ENCODE results near the gene CELSR2.

CELSR2 gene

GRCh38 chr1:109277434-109278204 lies 28.3 kb downstream of the CELSR2 start (continued):
- no peak for TF ChIP-seq ZNF610 (tag by site-specific recombination; IDR thresholded peaks at IDR 0.05; ENCODE audit: borderline replicate concordance)
- no peak for TF ChIP-seq TCF7L2 (IDR thresholded peaks at IDR 0.05; ENCODE audit: borderline replicate concordance, low read depth, low read length)
- TF ChIP-seq REPIN1 (tag by site-specific recombination; IDR thresholded peaks at IDR 0.05; ENCODE audit: low read depth) = no peak
- TF ChIP-seq, protein P1, sequence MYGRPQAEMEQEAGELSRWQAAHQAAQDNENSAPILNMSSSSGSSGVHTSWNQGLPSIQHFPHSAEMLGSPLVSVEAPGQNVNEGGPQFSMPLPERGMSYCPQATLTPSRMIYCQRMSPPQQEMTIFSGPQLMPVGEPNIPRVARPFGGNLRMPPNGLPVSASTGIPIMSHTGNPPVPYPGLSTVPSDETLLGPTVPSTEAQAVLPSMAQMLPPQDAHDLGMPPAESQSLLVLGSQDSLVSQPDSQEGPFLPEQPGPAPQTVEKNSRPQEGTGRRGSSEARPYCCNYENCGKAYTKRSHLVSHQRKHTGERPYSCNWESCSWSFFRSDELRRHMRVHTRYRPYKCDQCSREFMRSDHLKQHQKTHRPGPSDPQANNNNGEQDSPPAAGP (tag by site-specific recombination; IDR thresholded peaks at IDR 0.05) = no peak
- 0 out of 2 replicates have a peak, but pooled peaks have one; percentile 12 for TF ChIP-seq SP2 (tag by site-specific recombination; IDR thresholded peaks at IDR 0.05)
- TF ChIP-seq GLIS1 (tag by site-specific recombination; IDR thresholded peaks at IDR 0.05) = 0 out of 2 replicates have a peak, but pooled peaks have one; percentile 11
- TF ChIP-seq ZNF433 (tag by site-specific recombination; IDR thresholded peaks at IDR 0.05; ENCODE audit: low read depth) = no peak
- TF ChIP-seq, protein P2, sequence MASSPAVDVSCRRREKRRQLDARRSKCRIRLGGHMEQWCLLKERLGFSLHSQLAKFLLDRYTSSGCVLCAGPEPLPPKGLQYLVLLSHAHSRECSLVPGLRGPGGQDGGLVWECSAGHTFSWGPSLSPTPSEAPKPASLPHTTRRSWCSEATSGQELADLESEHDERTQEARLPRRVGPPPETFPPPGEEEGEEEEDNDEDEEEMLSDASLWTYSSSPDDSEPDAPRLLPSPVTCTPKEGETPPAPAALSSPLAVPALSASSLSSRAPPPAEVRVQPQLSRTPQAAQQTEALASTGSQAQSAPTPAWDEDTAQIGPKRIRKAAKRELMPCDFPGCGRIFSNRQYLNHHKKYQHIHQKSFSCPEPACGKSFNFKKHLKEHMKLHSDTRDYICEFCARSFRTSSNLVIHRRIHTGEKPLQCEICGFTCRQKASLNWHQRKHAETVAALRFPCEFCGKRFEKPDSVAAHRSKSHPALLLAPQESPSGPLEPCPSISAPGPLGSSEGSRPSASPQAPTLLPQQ (tag by site-specific recombination; IDR thresholded peaks at IDR 0.05) = 0 out of 2 replicates have a peak, but pooled peaks have one; percentile 75
- peak; percentile 14; the same call in 1 of the 2 replicates for TF ChIP-seq OSR2 (tag by site-specific recombination; IDR thresholded peaks at IDR 0.05)
- TF ChIP-seq ZBTB1 (tag by site-specific recombination; IDR thresholded peaks at IDR 0.05) = no peak
- TF ChIP-seq, protein P3, sequence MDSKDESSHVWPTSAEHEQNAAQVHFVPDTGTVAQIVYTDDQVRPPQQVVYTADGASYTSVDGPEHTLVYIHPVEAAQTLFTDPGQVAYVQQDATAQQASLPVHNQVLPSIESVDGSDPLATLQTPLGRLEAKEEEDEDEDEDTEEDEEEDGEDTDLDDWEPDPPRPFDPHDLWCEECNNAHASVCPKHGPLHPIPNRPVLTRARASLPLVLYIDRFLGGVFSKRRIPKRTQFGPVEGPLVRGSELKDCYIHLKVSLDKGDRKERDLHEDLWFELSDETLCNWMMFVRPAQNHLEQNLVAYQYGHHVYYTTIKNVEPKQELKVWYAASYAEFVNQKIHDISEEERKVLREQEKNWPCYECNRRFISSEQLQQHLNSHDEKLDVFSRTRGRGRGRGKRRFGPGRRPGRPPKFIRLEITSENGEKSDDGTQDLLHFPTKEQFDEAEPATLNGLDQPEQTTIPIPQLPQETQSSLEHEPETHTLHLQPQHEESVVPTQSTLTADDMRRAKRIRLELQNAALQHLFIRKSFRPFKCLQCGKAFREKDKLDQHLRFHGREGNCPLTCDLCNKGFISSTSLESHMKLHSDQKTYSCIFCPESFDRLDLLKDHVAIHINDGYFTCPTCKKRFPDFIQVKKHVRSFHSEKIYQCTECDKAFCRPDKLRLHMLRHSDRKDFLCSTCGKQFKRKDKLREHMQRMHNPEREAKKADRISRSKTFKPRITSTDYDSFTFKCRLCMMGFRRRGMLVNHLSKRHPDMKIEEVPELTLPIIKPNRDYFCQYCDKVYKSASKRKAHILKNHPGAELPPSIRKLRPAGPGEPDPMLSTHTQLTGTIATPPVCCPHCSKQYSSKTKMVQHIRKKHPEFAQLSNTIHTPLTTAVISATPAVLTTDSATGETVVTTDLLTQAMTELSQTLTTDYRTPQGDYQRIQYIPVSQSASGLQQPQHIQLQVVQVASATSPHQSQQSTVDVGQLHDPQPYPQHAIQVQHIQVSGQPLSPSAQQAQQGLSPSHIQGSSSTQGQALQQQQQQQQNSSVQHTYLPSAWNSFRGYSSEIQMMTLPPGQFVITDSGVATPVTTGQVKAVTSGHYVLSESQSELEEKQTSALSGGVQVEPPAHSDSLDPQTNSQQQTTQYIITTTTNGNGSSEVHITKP (tag by site-specific recombination; IDR thresholded peaks at IDR 0.05) = no peak; the same call in 1 of the 2 replicates
- no peak for TF ChIP-seq ZNF76 (tag by site-specific recombination; IDR thresholded peaks at IDR 0.05; ENCODE audit: borderline replicate concordance, low read depth)
- no peak for TF ChIP-seq ZNF843 (tag by site-specific recombination; IDR thresholded peaks at IDR 0.05)
- 0 out of 2 replicates have a peak, but pooled peaks have one; percentile 34 for TF ChIP-seq ZFP37 (tag by site-specific recombination; IDR thresholded peaks at IDR 0.05)
- no peak for TF ChIP-seq ZNF549 (tag by site-specific recombination; IDR thresholded peaks at IDR 0.05)
- TF ChIP-seq MZF1 (tag by site-specific recombination; IDR thresholded peaks at IDR 0.05; ENCODE audit: borderline replicate concordance) = no peak
- no peak for TF ChIP-seq ELK4 (IDR thresholded peaks at IDR 0.05; ENCODE audit: borderline replicate concordance, low read depth, low read length)
- peak; percentile 53 for TF ChIP-seq ZNF654 (tag by site-specific recombination; IDR thresholded peaks at IDR 0.05; ENCODE audit: low read depth)
- no peak for TF ChIP-seq ZNF658 (tag by site-specific recombination; IDR thresholded peaks at IDR 0.05)
- no peak for TF ChIP-seq ZNF585B (tag by site-specific recombination; IDR thresholded peaks at IDR 0.05)
- TF ChIP-seq ZEB2 (tag by site-specific recombination; IDR thresholded peaks at IDR 0.05) = no peak
- TF ChIP-seq KLF9 (tag by site-specific recombination; IDR thresholded peaks at IDR 0.05; ENCODE audit: low read depth) = no peak
- TF ChIP-seq, protein P4, sequence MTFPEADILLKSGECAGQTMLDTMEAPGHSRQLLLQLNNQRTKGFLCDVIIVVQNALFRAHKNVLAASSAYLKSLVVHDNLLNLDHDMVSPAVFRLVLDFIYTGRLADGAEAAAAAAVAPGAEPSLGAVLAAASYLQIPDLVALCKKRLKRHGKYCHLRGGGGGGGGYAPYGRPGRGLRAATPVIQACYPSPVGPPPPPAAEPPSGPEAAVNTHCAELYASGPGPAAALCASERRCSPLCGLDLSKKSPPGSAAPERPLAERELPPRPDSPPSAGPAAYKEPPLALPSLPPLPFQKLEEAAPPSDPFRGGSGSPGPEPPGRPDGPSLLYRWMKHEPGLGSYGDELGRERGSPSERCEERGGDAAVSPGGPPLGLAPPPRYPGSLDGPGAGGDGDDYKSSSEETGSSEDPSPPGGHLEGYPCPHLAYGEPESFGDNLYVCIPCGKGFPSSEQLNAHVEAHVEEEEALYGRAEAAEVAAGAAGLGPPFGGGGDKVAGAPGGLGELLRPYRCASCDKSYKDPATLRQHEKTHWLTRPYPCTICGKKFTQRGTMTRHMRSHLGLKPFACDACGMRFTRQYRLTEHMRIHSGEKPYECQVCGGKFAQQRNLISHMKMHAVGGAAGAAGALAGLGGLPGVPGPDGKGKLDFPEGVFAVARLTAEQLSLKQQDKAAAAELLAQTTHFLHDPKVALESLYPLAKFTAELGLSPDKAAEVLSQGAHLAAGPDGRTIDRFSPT (tag by site-specific recombination; IDR thresholded peaks at IDR 0.05) = no peak
- no peak for TF ChIP-seq ZNF16 (tag by site-specific recombination; IDR thresholded peaks at IDR 0.05; ENCODE audit: low read depth)
- no peak for TF ChIP-seq ZNF157 (tag by site-specific recombination; IDR thresholded peaks at IDR 0.05)
- TF ChIP-seq ZNF664 (tag by site-specific recombination; IDR thresholded peaks at IDR 0.05) = no peak
- TF ChIP-seq, protein P5, sequence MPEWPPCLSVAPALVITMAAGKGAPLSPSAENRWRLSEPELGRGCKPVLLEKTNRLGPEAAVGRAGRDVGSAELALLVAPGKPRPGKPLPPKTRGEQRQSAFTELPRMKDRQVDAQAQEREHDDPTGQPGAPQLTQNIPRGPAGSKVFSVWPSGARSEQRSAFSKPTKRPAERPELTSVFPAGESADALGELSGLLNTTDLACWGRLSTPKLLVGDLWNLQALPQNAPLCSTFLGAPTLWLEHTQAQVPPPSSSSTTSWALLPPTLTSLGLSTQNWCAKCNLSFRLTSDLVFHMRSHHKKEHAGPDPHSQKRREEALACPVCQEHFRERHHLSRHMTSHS (tag by site-specific recombination; IDR thresholded peaks at IDR 0.05) = no peak
- no peak for TF ChIP-seq GLI2 (tag by site-specific recombination; IDR thresholded peaks at IDR 0.05; ENCODE audit: borderline replicate concordance, low read depth)
- 0 out of 2 replicates have a peak, but pooled peaks have one; percentile 45 for TF ChIP-seq ZNF2 (tag by site-specific recombination; IDR thresholded peaks at IDR 0.05)
- TF ChIP-seq ZNF155 (tag by site-specific recombination; IDR thresholded peaks at IDR 0.05) = no peak
